Ishikawa (cell line): ENCODE data around the gene ARHGAP29.

Source experiments
- CEBPB ChIP-seq: IDR thresholded peaks from 2 replicates; pipeline ENCODE4 v1.6.1; 2012
- CREB1 ChIP-seq: IDR thresholded peaks from 2 replicates; pipeline ENCODE4 v1.6.1; 2012; ENCODE audit warnings: low read depth
- EGR1 ChIP-seq: IDR thresholded peaks from 2 replicates; pipeline ENCODE4 v1.6.1; 2012
- EP300 ChIP-seq: IDR thresholded peaks from 2 replicates; pipeline ENCODE4 v1.6.1; 2012; ENCODE audit warnings: borderline replicate concordance
- FOXM1 ChIP-seq: IDR thresholded peaks from 2 replicates; pipeline ENCODE4 v1.6.1; 2012; ENCODE audit warnings: low read depth, borderline replicate concordance
- MAX ChIP-seq: IDR thresholded peaks from 2 replicates; pipeline ENCODE4 v1.6.1; 2012
- NFIC ChIP-seq: IDR thresholded peaks from 2 replicates; pipeline ENCODE4 v1.6.1; 2012
- RAD21 ChIP-seq: IDR thresholded peaks from 2 replicates; pipeline ENCODE4 v1.6.1; 2012; ENCODE audit warnings: low read depth
- REST ChIP-seq: IDR thresholded peaks from 2 replicates; pipeline ENCODE4 v1.6.1; 2012; ENCODE audit warnings: low read depth, mild to moderate bottlenecking
- TAF1 ChIP-seq: IDR thresholded peaks from 2 replicates; pipeline ENCODE4 v1.6.1; 2012; ENCODE audit warnings: low read depth, mild to moderate bottlenecking
- TCF12 ChIP-seq: IDR thresholded peaks from 2 replicates; pipeline ENCODE4 v1.6.1; 2012; ENCODE audit warnings: low read depth
- TEAD4 ChIP-seq: IDR thresholded peaks from 2 replicates; pipeline ENCODE4 v1.6.1; 2012
- YY1 ChIP-seq: IDR thresholded peaks from 2 replicates; pipeline ENCODE4 v1.6.1; 2012; ENCODE audit warnings: low read depth
- ZBTB7A ChIP-seq: IDR thresholded peaks from 2 replicates; pipeline ENCODE4 v1.6.1; 2012; ENCODE audit warnings: low read depth
- TF ChIP-seq, protein P1 (sequence below): IDR thresholded peaks from 2 replicates; pipeline ENCODE4 v1.6.1; 2012

Gene ARHGAP29

DNA sequence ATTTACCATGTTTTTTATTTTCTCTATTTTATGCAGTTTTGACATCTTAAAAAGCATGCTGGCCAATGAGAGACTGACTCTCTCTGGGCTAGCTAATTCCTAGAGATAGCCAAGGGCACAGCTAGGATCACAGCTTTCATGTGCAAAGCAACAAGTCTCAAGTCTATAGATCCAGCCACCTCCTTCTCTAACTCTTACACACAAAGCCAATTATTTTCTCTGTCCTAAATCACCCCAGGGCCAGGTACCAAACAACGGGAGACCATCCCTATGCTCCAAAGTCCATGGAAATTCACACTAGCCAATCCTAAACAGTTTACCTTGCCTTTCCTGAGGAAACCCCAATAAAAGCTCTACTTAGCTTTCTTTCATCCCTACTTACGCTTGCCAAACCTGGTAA lies 38.0 kb downstream of the ARHGAP29 start:
- TF ChIP-seq MAX = no peak
- no peak for TF ChIP-seq TAF1
- no peak for TF ChIP-seq TCF12
- TF ChIP-seq, protein P1, sequence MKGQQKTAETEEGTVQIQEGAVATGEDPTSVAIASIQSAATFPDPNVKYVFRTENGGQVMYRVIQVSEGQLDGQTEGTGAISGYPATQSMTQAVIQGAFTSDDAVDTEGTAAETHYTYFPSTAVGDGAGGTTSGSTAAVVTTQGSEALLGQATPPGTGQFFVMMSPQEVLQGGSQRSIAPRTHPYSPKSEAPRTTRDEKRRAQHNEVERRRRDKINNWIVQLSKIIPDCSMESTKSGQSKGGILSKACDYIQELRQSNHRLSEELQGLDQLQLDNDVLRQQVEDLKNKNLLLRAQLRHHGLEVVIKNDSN = no peak
- no peak for TF ChIP-seq CREB1
- TF ChIP-seq NFIC = no peak
- no peak for TF ChIP-seq YY1
- no peak for TF ChIP-seq FOXM1
- no peak for TF ChIP-seq CEBPB
- no peak for TF ChIP-seq TEAD4
- TF ChIP-seq RAD21 = no peak
- TF ChIP-seq ZBTB7A = no peak
- TF ChIP-seq EGR1 = no peak

DNA sequence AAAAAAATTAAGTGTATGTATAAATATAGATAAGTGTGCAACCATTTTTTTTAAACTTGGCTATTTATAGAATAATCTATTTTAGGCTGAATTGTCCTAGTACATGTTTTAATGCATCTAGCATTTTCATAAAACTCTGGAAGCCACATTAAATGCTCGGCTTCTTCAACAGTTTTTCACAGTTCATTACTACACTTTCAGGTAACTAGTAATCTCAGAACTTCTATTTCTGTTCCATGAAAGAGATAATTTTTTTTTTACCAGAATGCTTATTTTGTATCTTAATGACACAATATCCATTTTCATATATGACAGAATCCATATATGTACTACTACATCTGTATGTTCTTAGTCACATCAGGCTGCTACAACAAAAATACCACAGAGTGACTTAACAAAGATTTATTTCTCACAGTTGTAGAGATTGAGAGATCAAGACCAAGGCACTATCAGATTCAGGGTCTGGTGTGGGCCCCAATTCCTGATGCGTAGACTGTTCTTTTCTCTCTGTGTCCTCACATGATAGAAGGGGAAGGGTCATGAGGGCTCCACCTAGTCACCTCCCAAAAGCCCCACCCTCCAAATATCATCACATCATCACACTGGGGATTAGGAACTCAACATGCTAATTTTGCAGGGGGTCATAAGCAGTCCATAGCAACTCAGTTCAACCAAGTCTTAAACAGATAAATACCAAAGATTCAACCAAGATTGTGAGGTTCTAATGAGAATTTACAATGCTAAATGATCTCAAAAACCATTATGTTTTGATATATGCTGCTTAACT lies 43.1 kb downstream of the ARHGAP29 start:
- TF ChIP-seq TEAD4 (no peak), FOXM1 (no peak), CEBPB (no peak), MAX (no peak), EP300 (no peak), NFIC (no peak), EGR1 (no peak), REST (no peak), CREB1 (no peak), TAF1 (no peak), RAD21 (no peak), TCF12 (no peak), ZBTB7A (no peak), YY1 (no peak)
- TF ChIP-seq, protein P1 = no peak

DNA sequence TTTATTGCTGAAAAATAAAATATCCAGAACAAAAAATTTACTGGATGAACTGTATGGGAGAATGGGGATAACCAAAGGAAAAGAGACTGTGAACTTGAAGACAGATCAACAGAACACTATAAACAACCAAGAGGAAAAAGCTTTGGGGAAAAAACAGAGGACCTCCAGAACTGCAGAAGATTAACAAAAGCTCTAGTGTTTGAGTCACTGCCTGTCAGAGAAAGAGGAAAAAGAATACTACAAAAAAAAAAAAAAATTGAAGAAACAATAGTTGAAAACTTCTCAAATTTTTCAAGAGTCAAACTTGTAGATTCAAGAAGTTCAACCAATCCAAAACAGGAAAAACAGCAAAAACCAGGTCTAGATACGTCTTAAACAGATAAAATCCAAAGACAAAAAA lies 44.3 kb downstream of the ARHGAP29 start:
- TF ChIP-seq NFIC = no peak
- TF ChIP-seq, protein P1 = no peak
- TF ChIP-seq TAF1 = no peak
- no peak for TF ChIP-seq MAX
- TF ChIP-seq EGR1 = no peak
- no peak for TF ChIP-seq CEBPB
- TF ChIP-seq CREB1 = no peak
- TF ChIP-seq YY1 = no peak
- no peak for TF ChIP-seq RAD21
- TF ChIP-seq TEAD4 = no peak
- no peak for TF ChIP-seq REST
- no peak for TF ChIP-seq FOXM1
- no peak for TF ChIP-seq EP300
- no peak for TF ChIP-seq TCF12
- no peak for TF ChIP-seq ZBTB7A

- TF ChIP-seq FOXM1 (no peak), TAF1 (no peak), MAX (no peak), REST (no peak), YY1 (no peak), EP300 (no peak), ZBTB7A (no peak), EGR1 (no peak), CREB1 (no peak)
- TF ChIP-seq, protein P1 = no peak
Measured at GRCh38 chr1:94191216-94191615, 46.2 kb downstream of the ARHGAP29 start.
